Central memory CD8-positive, alpha-beta T cell (primary cell): ENCODE data around the gene RNF148.

Experiments used
- ATAC-seq: fragments of 150-1000 bp; cut with Tn5 transposase; replicated peaks from 2 replicates; pipeline ENCODE4 v1.10.0; 2022; ENCODE audit warnings: mild to moderate bottlenecking, moderate FRiP score, moderate number of reproducible peaks; ENCODE audit not compliant: poor library complexity, severe bottlenecking; ENCODE audit errors: extremely low read depth
- DNase-seq, 2 donors: peaks; one replicate each; pipeline ENCODE4 v3.0.0; 2021; ENCODE audit warnings: low spot score in 2 of 2
- H3K27ac Mint-ChIP-seq: one replicate; pipeline ENCODE4 v1.8.0; 2022; ENCODE audit warnings: low read depth, mild to moderate bottlenecking, moderate library complexity, mixed read lengths
- H3K27me3 Mint-ChIP-seq: one replicate; pipeline ENCODE4 v1.8.0; 2022; ENCODE audit warnings: mixed read lengths
- H3K36me3 Mint-ChIP-seq: one replicate; pipeline ENCODE4 v1.8.0; 2022; ENCODE audit warnings: mild to moderate bottlenecking, moderate library complexity, mixed read lengths; ENCODE audit not compliant: insufficient read depth
- H3K4me1 Mint-ChIP-seq: one replicate; pipeline ENCODE4 v1.8.0; 2022; ENCODE audit warnings: mixed read lengths
- H3K4me3 Mint-ChIP-seq: one replicate; pipeline ENCODE4 v1.8.0; 2022; ENCODE audit warnings: mild to moderate bottlenecking, moderate library complexity, mixed read lengths
- H3K9me3 Mint-ChIP-seq: one replicate; pipeline ENCODE4 v1.8.0; 2022; ENCODE audit warnings: mixed read lengths

The RNF148 gene

DNA sequence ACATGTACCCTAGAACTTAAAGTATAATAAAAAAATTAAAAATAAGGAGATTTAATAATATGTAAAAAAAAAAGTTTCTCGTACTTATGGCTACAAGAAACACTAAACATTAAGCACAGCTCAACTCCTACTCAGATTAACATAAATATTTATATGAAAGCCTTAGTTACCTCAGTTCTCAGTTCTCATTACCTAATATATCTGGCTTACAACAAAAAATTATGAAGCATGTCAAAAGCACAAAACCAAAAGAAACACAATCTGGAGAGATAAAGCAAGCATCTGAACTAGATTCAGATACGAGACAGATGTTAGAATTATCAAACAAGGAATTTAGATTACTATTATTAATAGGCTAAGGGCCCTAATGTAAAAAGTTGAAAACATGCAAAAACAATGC lies 43.9 kb downstream of the RNF148 start:
- no peaks in the 10 kb centered on the region for H3K27me3 Mint-ChIP-seq
- no peak overlapping the region for H3K27ac Mint-ChIP-seq
- DNase-seq (no peak), ATAC-seq (no peak)
- no peaks in the 10 kb centered on the region for H3K36me3 Mint-ChIP-seq
- H3K9me3 Mint-ChIP-seq = peaks cover 13% of the 10 kb centered on the region
- no peak overlapping the region for H3K4me3 Mint-ChIP-seq
- no peaks in the 10 kb centered on the region for H3K4me1 Mint-ChIP-seq

DNA sequence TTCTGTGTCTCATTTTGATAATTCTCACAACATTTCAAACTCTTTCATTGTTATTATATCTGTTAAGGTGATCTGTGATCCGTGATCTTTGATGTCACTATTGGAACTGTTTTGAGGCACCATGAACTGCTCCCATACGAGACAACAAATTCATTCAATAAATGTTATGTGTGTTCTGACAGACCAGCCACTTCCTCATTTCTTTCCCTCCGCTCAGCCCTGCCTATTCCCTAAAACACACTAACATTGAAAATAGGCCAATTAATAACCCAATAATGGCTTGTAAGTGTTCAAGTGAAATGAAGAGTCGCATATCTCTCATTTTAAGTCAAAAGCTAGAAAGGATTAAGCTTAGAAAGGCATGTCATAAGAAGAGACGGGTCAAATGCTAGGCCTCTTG lies 49.0 kb downstream of the RNF148 start:
- ATAC-seq (no peak), DNase-seq (no peak)
- Mint-ChIP-seq H3K27me3 (no peaks in the 10 kb centered on the region), H3K36me3 (no peaks in the 10 kb centered on the region), H3K27ac (no peak overlapping the region), H3K9me3 (peaks cover 7% of the 10 kb centered on the region), H3K4me3 (no peak overlapping the region), H3K4me1 (no peaks in the 10 kb centered on the region)

DNA sequence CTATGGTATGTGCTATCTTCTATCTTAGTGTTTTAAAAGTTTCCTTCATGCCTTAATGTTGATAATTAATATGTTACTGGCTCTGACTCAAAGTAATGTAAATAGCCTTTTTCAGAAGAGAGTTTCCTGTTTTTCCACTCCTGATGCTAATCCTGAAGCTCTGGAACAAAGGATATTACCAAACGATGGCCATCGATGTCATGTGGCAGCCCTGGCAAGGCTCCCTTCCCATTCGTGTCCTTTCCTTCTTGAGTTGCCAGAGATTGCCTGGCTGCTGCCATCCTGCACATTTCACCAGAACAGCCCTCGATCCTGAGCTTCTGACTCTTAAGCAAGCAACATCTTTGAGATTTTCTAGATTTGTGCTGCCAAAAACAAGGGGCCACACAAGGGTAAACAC lies 49.8 kb downstream of the RNF148 start:
- H3K36me3 Mint-ChIP-seq = no peaks in the 10 kb centered on the region
- DNase-seq (no peak), ATAC-seq (no peak)
- no peaks in the 10 kb centered on the region for H3K27me3 Mint-ChIP-seq
- no peak overlapping the region for H3K27ac Mint-ChIP-seq
- H3K9me3 Mint-ChIP-seq = peaks cover 11% of the 10 kb centered on the region
- no peak overlapping the region for H3K4me3 Mint-ChIP-seq
- H3K4me1 Mint-ChIP-seq = no peaks in the 10 kb centered on the region
